Kidney epithelial cell (primary cell): ENCODE data around the gene SNRNP40. TPM values are rescaled to one million over a fixed set of nuclear protein-coding genes. Genes with fewer than 3 reads are reported as not detected.
A peak's percentile ranks its signal among the peaks of the same experiment; 100 is the strongest.

Experiments
- DNase-seq: peaks from one replicate; pipeline ENCODE4 v3.0.0-alpha.2; 2010; ENCODE audit warnings: low read depth
- H3K27me3 ChIP-seq: 2 replicates; pipeline ENCODE4 v1.6.0; 2011; ENCODE audit warnings: low read length; ENCODE audit not compliant: control insufficient read depth, insufficient read depth
- H3K36me3 ChIP-seq: 2 replicates; pipeline ENCODE4 v1.5.1; 2011; ENCODE audit warnings: low read length; ENCODE audit not compliant: control insufficient read depth, insufficient read depth
- H3K4me3 ChIP-seq: 2 replicates; pipeline ENCODE4 v1.5.1; 2011; ENCODE audit warnings: low read depth, mild to moderate bottlenecking, control low read depth, low read length
- CTCF ChIP-seq: IDR thresholded peaks from 2 replicates; pipeline ENCODE4 v1.5.1; 2011; ENCODE audit warnings: mild to moderate bottlenecking, moderate library complexity, low read length, control low read depth, inconsistent platforms; ENCODE audit not compliant: insufficient read depth, poor library complexity, severe bottlenecking
- total RNA-seq: library from RNA; depleted of rRNA; stranded (reverse); fragments of >200 nt; gene quantifications from 2 replicates; pipeline ENCODE4 v1.2.3, GENCODE V29; 2015

The SNRNP40 gene
- total RNA-seq, 1 donor from 2014 or later = 67.4 TPM

- H3K27me3 ChIP-seq = no peaks in the 10 kb centered on the region
- H3K36me3 ChIP-seq = no peaks in the 10 kb centered on the region
- DNase-seq = no peak
- no peak for TF ChIP-seq CTCF
- no peak overlapping the region for H3K4me3 ChIP-seq
These were observed 13.6 kb upstream of the SNRNP40 start for GRCh38 chr1:31310198-31310597.

GRCh38 chr1:31308036-31308435, 11.4 kb upstream of the SNRNP40 start:
- no peak for DNase-seq
- no peaks in the 10 kb centered on the region for H3K36me3 ChIP-seq
- no peak for TF ChIP-seq CTCF
- H3K4me3 ChIP-seq = no peak overlapping the region
- H3K27me3 ChIP-seq = no peaks in the 10 kb centered on the region

- DNase-seq = peak; percentile 53
- no peaks in the 10 kb centered on the region for H3K36me3 ChIP-seq
- H3K27me3 ChIP-seq = no peaks in the 10 kb centered on the region
- H3K4me3 ChIP-seq = no peak overlapping the region
- TF ChIP-seq CTCF = no peak
These were observed 9.7 kb upstream of the SNRNP40 start for GRCh38 chr1:31306278-31306677.

- Histone ChIP-seq H3K4me3 (no peak overlapping the region), H3K27me3 (no peaks in the 10 kb centered on the region), H3K36me3 (no peaks in the 10 kb centered on the region)
- no peak for DNase-seq
- TF ChIP-seq CTCF = no peak
These were observed 6.3 kb upstream of the SNRNP40 start for GRCh38 chr1:31302709-31303441.

- Histone ChIP-seq H3K27me3 (no peaks in the 10 kb centered on the region), H3K4me3 (no peak overlapping the region), H3K36me3 (no peaks in the 10 kb centered on the region)
- no peak for DNase-seq
- no peak for TF ChIP-seq CTCF
These were observed 3.6 kb upstream of the SNRNP40 start for GRCh38 chr1:31300193-31300592.

- DNase-seq = no peak
- TF ChIP-seq CTCF = no peak
These were observed 2.8 kb upstream of the SNRNP40 start for GRCh38 chr1:31299365-31299764.

More at GRCh38 chr1:31299365-31299764, 2.8 kb upstream of the SNRNP40 start:
- no peaks in the 10 kb centered on the region for H3K27me3 ChIP-seq
- H3K4me3 ChIP-seq = no peak overlapping the region
- no peaks in the 10 kb centered on the region for H3K36me3 ChIP-seq
